GM12801 (cell line): ENCODE data around the gene SFI1.

Source experiments
- CTCF ChIP-seq: IDR thresholded peaks from one replicate; pipeline ENCODE4 v1.5.1; 2011; ENCODE audit warnings: control low read depth; ENCODE audit not compliant: insufficient read length; ENCODE audit errors: extremely low read depth

Gene SFI1

GRCh38 chr22:31602259-31602952 is 106.1 kb downstream of the SFI1 start:
- no peak for TF ChIP-seq CTCF

- no peak for TF ChIP-seq CTCF
Measured at GRCh38 chr22:31603081-31603525, 106.8 kb downstream of the SFI1 start.

GRCh38 chr22:31603574-31603973 is 107.2 kb downstream of the SFI1 start:
- TF ChIP-seq CTCF = no peak

GRCh38 chr22:31604137-31604705 is 107.9 kb downstream of the SFI1 start:
- no peak for TF ChIP-seq CTCF

GRCh38 chr22:31604746-31605705 is 108.7 kb downstream of the SFI1 start:
- TF ChIP-seq CTCF = no peak

GRCh38 chr22:31605851-31606585 is 109.7 kb downstream of the SFI1 start:
- no peak for TF ChIP-seq CTCF
